GM10266 (cell line): Measurements from ENCODE around the gene RGS2.

Experiments
- DNase-seq: peaks from one replicate; pipeline ENCODE4 v3.0.0; 2012; ENCODE audit errors: extremely low spot score
- TF ChIP-seq, protein P1 (sequence below): IDR thresholded peaks from 2 replicates; pipeline ENCODE4 v1.5.1; 2012; ENCODE audit warnings: mild to moderate bottlenecking, low read depth; ENCODE audit not compliant: control insufficient read depth, insufficient read depth; ENCODE audit errors: missing control alignments

RGS2 gene

DNA sequence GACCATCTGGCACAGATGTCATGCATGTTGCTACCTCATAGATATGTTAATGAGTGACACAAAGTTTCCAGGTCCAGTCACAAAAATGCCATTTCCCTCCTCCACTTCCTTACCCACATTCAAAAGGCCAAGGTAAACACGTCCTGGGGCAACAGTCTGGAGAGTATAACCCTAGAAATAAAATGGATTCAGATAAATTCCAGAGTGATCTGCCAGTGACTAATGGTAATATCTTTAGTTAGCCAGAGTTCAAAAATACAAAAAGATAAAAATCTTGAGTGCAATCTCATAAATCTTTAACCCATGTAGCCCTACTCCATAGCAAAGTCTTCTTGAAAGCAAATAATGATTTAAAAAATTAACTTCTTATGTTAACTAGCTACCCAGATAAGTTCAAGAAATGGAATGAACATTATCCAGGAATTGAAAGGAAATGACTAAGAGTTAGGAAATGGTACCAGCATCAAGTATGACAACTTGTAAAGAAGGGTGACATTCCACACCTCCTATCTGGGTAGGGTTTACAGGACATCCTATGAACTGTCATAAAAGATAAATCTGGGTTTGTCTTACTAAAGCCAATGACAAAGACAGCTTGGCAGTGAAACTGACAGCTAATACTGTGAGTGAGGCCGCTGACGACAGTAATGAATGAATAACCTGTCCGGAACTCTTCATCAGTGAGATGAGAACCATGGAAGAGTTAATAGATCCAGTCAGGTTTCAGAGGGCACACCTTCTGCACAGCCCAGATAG, 18.1 kb downstream of the RGS2 start:
- no peak for DNase-seq
- TF ChIP-seq, protein P1, sequence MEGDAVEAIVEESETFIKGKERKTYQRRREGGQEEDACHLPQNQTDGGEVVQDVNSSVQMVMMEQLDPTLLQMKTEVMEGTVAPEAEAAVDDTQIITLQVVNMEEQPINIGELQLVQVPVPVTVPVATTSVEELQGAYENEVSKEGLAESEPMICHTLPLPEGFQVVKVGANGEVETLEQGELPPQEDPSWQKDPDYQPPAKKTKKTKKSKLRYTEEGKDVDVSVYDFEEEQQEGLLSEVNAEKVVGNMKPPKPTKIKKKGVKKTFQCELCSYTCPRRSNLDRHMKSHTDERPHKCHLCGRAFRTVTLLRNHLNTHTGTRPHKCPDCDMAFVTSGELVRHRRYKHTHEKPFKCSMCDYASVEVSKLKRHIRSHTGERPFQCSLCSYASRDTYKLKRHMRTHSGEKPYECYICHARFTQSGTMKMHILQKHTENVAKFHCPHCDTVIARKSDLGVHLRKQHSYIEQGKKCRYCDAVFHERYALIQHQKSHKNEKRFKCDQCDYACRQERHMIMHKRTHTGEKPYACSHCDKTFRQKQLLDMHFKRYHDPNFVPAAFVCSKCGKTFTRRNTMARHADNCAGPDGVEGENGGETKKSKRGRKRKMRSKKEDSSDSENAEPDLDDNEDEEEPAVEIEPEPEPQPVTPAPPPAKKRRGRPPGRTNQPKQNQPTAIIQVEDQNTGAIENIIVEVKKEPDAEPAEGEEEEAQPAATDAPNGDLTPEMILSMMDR: no peak

DNA sequence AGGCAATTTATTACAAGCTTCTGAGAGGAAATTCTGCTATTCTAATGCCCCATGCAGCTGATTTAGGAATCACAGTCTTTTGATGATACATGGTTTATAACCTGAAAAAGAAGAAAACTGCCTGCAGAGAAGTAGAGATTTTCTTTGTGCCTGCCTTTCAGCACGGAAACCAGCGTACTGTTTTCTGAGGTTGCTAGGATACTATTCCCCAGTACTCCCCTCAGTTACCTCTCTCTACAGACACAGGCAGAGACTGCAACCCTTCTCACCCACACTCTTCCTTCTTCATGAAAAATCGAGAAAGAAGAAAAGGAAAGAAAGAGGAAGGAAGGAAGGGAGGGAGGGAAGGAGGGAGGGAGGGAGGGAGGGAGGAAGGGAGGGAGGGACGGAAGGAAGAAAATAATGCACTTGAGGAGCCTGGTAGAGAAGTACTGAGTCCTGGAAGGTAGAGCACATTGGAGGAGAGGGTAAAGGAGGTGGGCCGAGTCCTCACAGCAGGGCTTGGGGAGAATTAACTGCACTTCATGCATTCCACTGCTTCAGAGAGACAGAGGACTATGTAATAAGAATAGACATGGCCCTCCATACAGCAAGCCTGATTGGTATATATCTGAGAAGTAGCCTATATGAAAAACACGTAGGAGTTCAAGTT, 21.9 kb downstream of the RGS2 start:
- TF ChIP-seq, protein P1: no peak

DNA sequence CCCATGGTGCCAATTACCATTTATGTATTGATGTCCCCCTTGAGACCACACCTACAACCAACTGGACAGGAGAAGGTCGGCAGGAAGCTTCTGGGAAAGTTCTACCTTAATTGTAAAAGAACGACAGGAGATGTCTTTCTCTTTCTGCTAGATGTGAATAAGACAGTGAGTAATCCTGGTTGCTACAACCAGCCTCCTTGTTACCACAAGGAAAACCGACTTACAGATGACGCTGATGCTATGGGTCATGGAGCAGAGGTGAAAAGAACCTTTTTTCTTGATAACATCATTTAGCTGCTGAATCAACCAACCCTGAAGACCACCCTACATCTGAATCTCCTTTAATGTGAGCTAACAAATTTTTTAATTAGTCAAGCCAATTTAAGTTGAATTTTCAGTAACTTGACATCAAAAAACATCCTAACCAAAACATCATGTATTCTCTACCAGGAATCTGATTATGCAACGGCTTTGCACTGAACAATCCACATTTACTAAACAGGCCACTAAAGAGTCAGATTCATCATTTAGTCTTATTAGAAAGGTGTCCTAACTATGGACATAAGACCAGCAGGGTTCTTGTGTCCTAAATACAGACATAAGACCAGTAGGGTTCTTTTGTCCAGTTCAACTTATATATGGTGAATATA, 23.0 kb downstream of the RGS2 start:
- no peak for DNase-seq
- TF ChIP-seq, protein P1: no peak

More for the DNA sequence above, 21.9 kb downstream of the RGS2 start:
- no peak for DNase-seq

DNA sequence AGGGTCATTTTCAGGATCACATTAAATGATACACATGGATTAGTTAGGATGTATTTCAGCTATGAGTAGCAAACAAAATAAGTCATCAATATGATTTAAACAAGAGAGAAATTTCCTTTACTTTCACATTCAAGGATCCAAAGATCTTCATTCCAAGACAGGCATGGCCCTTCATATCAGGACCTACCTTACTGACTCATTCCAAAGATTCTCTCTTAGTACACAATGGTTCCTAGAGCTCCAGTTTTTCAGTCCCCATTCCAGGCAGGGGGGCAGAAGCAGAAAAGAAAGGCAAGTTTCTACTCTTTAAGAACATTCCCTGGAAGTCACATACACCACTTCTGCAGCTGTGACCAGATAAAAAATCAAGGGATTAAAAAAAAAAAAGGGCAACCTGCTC, 23.7 kb downstream of the RGS2 start:
- no peak for DNase-seq
- TF ChIP-seq, protein P1: no peak

DNA sequence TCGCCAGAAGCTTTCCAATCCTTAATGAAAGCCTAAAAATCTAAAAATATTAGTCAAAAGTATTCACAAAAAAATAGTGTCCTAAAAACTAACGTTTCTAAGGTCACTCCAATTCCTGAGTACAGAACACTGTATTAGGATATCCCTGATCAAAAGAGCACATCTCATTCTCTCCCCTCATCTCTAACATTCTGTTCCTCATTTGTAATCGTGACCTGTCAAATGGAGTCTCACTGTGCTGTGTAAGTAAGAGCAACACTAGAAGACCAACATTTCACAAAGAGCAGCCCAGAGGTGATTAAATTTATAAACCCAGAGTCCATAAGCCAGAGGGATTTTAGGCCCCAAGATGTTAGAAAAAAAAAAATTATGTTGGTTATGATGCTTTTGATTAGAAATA, 26.3 kb downstream of the RGS2 start:
- DNase-seq: no peak
- TF ChIP-seq, protein P1: no peak

DNA sequence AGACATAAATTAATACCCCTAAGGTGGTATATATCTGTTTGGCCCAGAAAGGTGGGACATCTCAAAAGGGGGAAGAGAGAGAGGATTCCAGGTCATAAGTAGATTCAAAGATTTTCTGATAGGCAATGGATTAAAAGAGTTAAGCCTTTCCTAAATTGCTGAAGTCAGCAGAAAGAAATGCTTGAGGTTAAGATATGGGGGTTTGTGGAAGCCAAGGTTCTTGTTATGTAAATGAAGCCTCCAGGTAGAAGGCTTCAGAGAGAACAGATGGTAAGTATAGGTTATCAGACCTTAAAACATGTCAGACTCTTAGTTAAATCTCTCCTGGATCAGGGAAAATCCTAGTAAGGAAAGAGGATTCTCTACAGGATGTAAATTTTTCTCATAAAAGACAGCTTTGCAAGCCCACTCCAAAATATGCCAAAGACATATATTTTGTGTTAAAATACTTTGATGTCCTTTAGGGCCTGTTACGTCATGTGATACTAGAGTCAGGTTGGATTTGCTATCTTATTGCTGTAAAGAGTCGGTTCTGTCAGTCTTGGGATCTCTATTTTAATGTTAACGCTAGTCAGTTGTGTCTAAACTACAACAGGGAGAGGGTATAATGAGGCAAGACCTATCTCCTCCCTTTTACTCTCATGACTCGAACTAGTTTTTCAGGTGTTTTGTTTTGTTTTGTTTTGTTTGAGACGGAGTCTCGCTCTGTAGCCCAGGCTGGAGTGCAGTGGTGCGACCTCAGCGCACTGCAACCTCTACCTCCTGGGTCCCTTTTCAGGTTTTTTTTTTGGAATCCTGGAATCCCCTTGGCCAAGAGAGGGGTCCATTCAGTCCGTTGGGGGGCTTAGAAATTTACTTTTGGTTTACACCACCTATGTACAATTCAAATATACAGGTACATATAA, 30.6 kb downstream of the RGS2 start:
- TF ChIP-seq, protein P1: no peak
- no peak for DNase-seq
